Astrocyte of the spinal cord (primary cell): Measurements from ENCODE around the gene RHOF.

ENCODE experiments used
- DNase-seq: peaks from one replicate; pipeline ENCODE4 v3.0.0; 2011; ENCODE audit warnings: low read depth, low spot score
- H3K4me3 ChIP-seq: 2 replicates; pipeline ENCODE4 v1.5.1; 2011; ENCODE audit warnings: low read depth, mild to moderate bottlenecking, low read length, moderate library complexity
- in situ Hi-C: cut with HindIII; loops from 2 replicates; pipeline ENCODE4 v1.10.0; 2017; ENCODE audit warnings: low sequenced_read_pairs
- TF ChIP-seq, protein P1 (sequence below): IDR thresholded peaks from 2 replicates; pipeline ENCODE4 v1.5.1; 2012; ENCODE audit warnings: low read depth, mild to moderate bottlenecking, low read length, inconsistent platforms

Gene RHOF

DNA sequence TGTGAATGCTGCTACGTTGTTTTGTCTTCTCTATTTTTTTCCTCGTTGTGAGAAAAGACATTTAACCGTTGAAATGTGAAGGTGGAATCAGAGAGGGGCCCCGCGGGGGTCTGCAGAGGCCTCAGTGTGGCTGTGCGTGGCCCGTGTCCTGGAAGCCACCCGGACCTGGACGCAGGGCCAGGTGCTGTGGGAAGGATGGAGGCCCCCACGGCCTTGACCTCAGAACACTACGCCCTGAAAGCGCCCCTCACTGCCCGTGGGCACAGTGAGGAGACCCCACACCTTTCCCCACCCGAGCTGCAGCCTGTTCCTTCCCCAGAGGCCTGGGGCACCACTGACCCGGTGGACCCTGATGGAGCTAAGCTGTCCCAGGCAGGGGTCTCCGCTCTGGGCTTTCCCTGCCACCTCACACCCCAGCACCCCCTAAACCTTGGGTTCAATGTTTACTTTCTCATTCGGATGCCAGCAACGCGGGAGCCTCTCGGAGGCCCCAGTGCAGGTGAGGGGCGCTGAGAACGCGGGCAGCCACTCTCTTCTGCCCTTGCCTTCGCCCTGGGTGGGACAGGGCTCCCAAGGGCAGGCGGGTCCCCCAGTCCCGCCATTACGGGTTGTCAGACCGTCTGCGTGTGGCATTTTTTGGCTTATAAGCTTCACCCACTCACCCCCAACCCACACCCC lies 37.2 kb upstream of the RHOF start:
- H3K4me3 ChIP-seq: no peak overlapping the region
- DNase-seq: no peak
- TF ChIP-seq, protein P1, sequence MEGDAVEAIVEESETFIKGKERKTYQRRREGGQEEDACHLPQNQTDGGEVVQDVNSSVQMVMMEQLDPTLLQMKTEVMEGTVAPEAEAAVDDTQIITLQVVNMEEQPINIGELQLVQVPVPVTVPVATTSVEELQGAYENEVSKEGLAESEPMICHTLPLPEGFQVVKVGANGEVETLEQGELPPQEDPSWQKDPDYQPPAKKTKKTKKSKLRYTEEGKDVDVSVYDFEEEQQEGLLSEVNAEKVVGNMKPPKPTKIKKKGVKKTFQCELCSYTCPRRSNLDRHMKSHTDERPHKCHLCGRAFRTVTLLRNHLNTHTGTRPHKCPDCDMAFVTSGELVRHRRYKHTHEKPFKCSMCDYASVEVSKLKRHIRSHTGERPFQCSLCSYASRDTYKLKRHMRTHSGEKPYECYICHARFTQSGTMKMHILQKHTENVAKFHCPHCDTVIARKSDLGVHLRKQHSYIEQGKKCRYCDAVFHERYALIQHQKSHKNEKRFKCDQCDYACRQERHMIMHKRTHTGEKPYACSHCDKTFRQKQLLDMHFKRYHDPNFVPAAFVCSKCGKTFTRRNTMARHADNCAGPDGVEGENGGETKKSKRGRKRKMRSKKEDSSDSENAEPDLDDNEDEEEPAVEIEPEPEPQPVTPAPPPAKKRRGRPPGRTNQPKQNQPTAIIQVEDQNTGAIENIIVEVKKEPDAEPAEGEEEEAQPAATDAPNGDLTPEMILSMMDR: no peak
- in situ Hi-C loops: no loop called here

DNA sequence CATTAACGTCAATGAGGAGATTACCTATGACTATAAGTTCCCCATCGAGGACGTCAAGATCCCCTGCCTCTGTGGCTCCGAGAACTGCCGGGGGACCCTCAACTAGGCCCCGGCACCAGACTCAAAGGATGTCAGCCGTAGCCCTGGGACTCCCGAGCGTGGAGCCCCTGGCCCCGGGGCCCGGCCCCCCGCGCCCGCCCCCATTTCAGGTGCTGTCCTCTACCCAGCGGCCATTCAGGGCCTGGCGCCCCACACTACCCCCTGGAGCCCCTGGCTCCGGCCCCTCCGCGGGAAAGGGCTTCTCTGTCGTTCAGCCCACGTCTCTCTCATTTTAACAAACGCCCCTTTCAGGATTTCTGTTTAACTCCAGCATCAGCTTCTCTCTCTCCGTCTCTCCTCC lies 36.6 kb upstream of the RHOF start:
- H3K4me3 ChIP-seq: no peak overlapping the region
- in situ Hi-C loops: no loop called here
- TF ChIP-seq, protein P1: no peak
- DNase-seq: no peak

DNA sequence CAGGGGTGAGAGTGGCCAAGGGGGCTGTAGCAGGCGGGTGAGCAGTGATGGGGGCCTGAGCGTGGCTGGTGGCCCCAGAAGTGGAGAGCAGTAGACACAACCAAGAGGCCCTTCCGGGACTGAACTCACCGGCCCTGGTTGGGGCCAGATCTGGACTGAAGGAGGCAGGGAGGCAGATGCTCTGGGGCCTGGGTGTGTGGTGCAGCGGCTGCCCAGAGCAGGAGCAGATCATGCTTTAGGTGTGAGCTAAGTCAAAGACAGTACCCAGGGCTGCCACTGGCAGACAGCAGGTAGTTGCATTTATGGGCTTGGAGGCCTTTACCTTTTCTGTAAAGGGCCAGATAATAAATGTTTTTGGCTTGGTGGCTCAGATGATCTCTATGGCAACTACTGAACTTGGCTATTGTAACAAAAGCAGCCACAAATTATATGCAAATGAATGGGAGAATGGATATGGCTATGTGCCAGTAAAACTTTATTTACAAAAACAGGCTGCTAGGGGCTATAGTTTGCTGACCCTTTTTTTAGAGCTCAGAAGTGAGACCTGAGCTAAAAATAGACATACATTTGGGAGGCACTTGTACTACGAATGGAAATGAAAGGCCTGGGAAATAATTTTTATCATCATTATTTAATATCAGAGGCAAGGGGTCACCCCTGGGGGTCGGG lies 35.9 kb upstream of the RHOF start:
- no peak overlapping the region for H3K4me3 ChIP-seq
- in situ Hi-C loops: no loop called here
- TF ChIP-seq, protein P1: no peak
- DNase-seq: no peak

DNA sequence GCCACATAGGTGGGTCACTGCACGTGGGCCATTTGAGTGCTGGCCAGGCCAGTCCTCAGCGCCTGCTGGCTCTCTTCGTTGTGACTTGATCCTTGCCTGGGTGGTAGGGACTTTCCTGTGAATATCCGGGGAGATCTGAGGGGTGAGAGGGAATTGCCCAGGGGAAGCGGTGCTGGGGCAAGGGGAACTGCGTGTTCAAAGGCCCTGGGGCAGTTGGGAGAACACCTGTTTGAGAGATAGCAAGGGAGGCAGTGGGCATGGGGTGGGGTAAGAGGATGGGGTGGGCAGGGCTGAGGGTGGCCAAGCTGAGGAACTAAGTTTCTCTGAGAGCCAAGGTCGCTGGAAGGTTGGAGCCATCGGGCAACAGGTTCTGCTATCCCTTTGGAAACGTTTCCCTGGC lies 35.3 kb upstream of the RHOF start:
- no peak for DNase-seq
- TF ChIP-seq, protein P1: no peak
- no peak overlapping the region for H3K4me3 ChIP-seq
- in situ Hi-C loops: no loop called here

DNA sequence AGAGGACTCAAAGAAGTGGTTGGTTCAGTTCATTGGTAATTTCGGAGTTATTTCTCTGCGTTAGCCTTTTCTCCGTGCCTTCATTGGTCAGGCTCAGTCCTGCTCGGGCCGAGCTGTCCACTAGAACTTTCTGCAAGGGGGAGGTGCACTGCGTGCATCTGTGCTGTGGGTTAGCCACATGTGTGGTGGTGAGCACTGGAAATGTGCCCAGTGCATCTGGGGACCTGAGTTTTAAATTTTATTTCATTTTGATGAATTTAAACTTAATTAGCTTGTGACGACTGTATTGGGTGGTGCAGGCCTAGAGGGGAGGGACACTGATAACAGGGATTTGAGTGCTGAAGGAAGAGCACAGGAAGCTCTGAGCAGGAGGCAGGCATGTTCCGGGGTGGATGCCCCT lies 34.8 kb upstream of the RHOF start:
- no peak overlapping the region for H3K4me3 ChIP-seq
- no peak for DNase-seq
- TF ChIP-seq, protein P1: no peak
- in situ Hi-C loops: no loop called here

DNA sequence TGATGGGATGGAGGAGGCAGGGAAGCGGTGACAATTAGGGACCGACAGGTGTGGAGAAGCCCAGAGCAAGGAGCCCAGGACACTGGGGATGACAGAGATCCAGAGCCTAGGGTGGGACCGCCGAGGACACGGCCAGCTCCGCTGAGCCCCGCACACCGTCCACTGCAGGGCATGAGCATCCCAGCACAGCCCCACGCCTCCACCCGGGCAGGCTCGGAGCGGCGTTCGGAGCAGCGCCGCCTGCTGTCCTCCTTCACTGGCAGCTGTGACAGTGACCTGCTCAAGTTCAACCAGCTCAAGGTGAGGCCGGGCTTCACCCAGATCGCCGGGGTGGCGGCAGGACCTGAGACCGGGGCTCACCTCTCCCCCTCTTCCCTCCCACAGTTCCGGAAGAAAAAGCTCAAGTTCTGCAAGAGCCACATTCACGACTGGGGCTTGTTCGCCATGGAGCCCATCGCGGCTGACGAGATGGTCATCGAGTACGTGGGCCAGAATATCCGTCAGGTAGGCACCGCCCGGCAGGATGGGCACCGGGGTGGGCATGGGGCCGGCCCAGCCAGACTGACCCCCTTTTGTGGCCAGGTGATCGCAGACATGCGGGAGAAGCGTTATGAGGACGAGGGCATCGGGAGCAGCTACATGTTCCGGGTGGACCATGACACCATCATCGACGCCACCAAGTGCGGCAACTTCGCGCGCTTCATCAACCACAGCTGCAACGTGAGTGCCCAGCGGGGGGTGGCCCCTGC lies 34.0 kb upstream of the RHOF start:
- no peak for DNase-seq
- no peak overlapping the region for H3K4me3 ChIP-seq
- TF ChIP-seq, protein P1: no peak
- in situ Hi-C loops: no loop called here
